ENCODE results near the gene PSME3.

The PSME3 gene

GRCh38 chr17:42798383-42799380 is 34.5 kb upstream of the PSME3 start, which contains the start of the genes CNTD1 and COA3 (continued):
- TF ChIP-seq, protein P1, sequence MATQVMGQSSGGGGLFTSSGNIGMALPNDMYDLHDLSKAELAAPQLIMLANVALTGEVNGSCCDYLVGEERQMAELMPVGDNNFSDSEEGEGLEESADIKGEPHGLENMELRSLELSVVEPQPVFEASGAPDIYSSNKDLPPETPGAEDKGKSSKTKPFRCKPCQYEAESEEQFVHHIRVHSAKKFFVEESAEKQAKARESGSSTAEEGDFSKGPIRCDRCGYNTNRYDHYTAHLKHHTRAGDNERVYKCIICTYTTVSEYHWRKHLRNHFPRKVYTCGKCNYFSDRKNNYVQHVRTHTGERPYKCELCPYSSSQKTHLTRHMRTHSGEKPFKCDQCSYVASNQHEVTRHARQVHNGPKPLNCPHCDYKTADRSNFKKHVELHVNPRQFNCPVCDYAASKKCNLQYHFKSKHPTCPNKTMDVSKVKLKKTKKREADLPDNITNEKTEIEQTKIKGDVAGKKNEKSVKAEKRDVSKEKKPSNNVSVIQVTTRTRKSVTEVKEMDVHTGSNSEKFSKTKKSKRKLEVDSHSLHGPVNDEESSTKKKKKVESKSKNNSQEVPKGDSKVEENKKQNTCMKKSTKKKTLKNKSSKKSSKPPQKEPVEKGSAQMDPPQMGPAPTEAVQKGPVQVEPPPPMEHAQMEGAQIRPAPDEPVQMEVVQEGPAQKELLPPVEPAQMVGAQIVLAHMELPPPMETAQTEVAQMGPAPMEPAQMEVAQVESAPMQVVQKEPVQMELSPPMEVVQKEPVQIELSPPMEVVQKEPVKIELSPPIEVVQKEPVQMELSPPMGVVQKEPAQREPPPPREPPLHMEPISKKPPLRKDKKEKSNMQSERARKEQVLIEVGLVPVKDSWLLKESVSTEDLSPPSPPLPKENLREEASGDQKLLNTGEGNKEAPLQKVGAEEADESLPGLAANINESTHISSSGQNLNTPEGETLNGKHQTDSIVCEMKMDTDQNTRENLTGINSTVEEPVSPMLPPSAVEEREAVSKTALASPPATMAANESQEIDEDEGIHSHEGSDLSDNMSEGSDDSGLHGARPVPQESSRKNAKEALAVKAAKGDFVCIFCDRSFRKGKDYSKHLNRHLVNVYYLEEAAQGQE (tag by site-specific recombination; IDR thresholded peaks at IDR 0.05), result no peak
- no peak for TF ChIP-seq ZNF404 (tag by site-specific recombination; IDR thresholded peaks at IDR 0.05)
- peak; percentile 99 for TF ChIP-seq ZNF76 (tag by site-specific recombination; IDR thresholded peaks at IDR 0.05; ENCODE audit: borderline replicate concordance, low read depth)
- TF ChIP-seq ZNF416 (tag by site-specific recombination; IDR thresholded peaks at IDR 0.05), result 0 out of 2 replicates have a peak, but pooled peaks have one; percentile 24
- TF ChIP-seq ZXDB (tag by site-specific recombination; IDR thresholded peaks at IDR 0.05), result peak; percentile 87
- TF ChIP-seq, protein P2, sequence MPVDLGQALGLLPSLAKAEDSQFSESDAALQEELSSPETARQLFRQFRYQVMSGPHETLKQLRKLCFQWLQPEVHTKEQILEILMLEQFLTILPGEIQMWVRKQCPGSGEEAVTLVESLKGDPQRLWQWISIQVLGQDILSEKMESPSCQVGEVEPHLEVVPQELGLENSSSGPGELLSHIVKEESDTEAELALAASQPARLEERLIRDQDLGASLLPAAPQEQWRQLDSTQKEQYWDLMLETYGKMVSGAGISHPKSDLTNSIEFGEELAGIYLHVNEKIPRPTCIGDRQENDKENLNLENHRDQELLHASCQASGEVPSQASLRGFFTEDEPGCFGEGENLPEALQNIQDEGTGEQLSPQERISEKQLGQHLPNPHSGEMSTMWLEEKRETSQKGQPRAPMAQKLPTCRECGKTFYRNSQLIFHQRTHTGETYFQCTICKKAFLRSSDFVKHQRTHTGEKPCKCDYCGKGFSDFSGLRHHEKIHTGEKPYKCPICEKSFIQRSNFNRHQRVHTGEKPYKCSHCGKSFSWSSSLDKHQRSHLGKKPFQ (tag by site-specific recombination; IDR thresholded peaks at IDR 0.05), result peak; percentile 59; the same call in 1 of the 2 replicates
- TF ChIP-seq ZNF26 (tag by site-specific recombination; IDR thresholded peaks at IDR 0.05), result no peak; the same call in 1 of the 2 replicates
- peak; percentile 83 for TF ChIP-seq KLF16 (tag by site-specific recombination; IDR thresholded peaks at IDR 0.05)
- TF ChIP-seq IKZF3 (tag by site-specific recombination; IDR thresholded peaks at IDR 0.05), result no peak
- no peak for TF ChIP-seq HOXA7 (CRISPR knock-in tag; IDR thresholded peaks at IDR 0.05; ENCODE audit: borderline replicate concordance)
- peak; percentile 66 for TF ChIP-seq GLIS1 (tag by site-specific recombination; IDR thresholded peaks at IDR 0.05)
- TF ChIP-seq ZNF423 (tag by site-specific recombination; IDR thresholded peaks at IDR 0.05), result no peak
- no peak for TF ChIP-seq ZBTB7A (tag by site-specific recombination; IDR thresholded peaks at IDR 0.05; ENCODE audit: low read depth)
- TF ChIP-seq, protein P3, sequence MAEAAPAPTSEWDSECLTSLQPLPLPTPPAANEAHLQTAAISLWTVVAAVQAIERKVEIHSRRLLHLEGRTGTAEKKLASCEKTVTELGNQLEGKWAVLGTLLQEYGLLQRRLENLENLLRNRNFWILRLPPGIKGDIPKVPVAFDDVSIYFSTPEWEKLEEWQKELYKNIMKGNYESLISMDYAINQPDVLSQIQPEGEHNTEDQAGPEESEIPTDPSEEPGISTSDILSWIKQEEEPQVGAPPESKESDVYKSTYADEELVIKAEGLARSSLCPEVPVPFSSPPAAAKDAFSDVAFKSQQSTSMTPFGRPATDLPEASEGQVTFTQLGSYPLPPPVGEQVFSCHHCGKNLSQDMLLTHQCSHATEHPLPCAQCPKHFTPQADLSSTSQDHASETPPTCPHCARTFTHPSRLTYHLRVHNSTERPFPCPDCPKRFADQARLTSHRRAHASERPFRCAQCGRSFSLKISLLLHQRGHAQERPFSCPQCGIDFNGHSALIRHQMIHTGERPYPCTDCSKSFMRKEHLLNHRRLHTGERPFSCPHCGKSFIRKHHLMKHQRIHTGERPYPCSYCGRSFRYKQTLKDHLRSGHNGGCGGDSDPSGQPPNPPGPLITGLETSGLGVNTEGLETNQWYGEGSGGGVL (tag by site-specific recombination; IDR thresholded peaks at IDR 0.05), result peak; percentile 43; the same call in 1 of the 2 replicates
- TF ChIP-seq ZSCAN18 (tag by site-specific recombination; IDR thresholded peaks at IDR 0.05), result 0 out of 2 replicates have a peak, but pooled peaks have one; percentile 49
- TF ChIP-seq ZNF521 (tag by site-specific recombination; IDR thresholded peaks at IDR 0.05), result no peak
- TF ChIP-seq ZBTB48 (tag by site-specific recombination; IDR thresholded peaks at IDR 0.05), result peak; percentile 92
- TF ChIP-seq ZNF530 (tag by site-specific recombination; IDR thresholded peaks at IDR 0.05; ENCODE audit: low read depth), result no peak
- peak; percentile 74; the same call in 1 of the 2 replicates for TF ChIP-seq ZEB2 (tag by site-specific recombination; IDR thresholded peaks at IDR 0.05)
- 0 out of 2 replicates have a peak, but pooled peaks have one; percentile 55 for TF ChIP-seq ZNF366 (tag by site-specific recombination; conservative IDR thresholded peaks at IDR 0.05)
- TF ChIP-seq, protein P4, sequence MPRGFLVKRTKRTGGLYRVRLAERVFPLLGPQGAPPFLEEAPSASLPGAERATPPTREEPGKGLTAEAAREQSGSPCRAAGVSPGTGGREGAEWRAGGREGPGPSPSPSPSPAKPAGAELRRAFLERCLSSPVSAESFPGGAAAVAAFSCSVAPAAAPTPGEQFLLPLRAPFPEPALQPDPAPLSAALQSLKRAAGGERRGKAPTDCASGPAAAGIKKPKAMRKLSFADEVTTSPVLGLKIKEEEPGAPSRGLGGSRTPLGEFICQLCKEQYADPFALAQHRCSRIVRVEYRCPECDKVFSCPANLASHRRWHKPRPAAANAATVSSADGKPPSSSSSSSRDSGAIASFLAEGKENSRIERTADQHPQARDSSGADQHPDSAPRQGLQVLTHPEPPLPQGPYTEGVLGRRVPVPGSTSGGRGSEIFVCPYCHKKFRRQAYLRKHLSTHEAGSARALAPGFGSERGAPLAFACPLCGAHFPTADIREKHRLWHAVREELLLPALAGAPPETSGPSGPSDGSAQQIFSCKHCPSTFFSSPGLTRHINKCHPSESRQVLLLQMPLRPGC (tag by site-specific recombination; IDR thresholded peaks at IDR 0.05), result no peak
- TF ChIP-seq ZNF501 (tag by site-specific recombination; IDR thresholded peaks at IDR 0.05), result peak; percentile 82
- 0 out of 2 replicates have a peak, but pooled peaks have one; percentile 9 for TF ChIP-seq PATZ1 (tag by site-specific recombination; IDR thresholded peaks at IDR 0.05)
- TF ChIP-seq ZBTB1 (tag by site-specific recombination; IDR thresholded peaks at IDR 0.05), result no peak
